HG03354 (cell line): Measurements from ENCODE around the gene DUSP7.

Experiments used
- ATAC-seq: cut with Tn5 transposase; IDR thresholded peaks from one replicate; pipeline ENCODE4 v1.9.1; 2021; ENCODE audit warnings: mild to moderate bottlenecking; ENCODE audit not compliant: unreplicated experiment, poor library complexity, severe bottlenecking

The DUSP7 gene

DNA sequence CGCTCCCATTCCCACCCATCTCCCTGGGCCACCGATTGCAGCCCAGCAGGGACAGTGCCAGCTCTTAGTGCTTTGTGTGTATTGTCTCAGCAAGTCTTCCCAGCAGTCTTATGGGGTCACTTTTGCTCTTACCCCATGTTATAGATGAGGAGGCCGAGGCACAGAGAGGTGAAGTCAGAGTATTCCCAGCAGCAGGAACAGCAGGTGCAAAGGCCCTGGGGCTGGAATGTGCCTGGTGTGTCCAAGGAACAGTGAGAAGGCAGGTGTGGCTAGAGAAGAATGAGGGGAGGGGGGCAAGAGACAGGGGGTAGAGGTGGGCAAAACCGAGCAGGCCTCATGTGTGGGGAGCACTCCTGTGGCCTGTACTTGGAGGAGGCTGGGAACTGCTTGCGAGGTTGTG, 12.8 kb upstream of the DUSP7 start:
- ATAC-seq, result no peak

DNA sequence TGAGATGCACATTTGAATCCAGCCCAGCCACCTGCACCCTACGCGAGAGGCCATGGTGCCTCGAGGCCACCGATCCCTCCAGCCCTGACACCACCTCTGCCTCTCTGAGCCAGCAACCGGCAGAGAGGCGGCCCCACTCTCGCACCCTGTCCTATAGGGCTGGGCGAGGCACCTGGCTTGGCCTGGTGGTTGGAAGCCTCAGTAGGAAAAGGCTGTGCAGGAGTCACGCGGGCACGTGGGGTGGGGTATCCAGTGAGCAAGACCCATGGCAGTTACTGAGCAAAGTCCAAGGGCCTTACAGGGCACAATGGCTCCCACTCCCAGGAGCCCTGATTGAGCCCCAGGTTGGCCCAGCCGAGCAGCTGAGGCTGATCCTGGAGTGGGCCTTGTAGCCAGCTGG, 12.4 kb upstream of the DUSP7 start:
- ATAC-seq, result no peak

DNA sequence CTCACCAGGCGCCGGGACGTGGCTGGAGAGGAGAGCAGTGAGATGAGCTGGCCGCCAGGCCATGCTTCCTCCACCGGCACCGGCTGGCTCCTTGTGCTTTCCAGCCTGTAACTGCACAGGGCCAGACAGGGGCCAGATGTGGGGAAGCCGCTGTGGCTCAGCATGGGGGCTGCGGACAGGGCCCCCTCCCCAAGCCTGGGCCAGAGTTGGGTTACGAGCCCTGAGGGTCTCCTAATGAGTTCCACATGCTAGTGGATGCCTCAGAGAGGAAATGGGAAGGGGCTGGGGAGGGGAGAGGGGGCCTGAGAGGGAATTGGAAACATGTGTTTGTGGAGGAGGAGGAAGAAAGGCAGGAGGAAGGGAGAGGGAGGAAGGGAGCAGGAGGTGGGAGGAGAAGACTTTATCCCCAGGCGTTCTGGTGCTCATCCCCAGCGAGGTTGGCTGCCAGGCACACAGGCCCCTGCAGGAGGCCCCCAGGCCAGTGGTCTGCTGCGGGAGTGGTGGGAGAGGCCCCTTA, 11.7 kb upstream of the DUSP7 start:
- ATAC-seq, result no peak

DNA sequence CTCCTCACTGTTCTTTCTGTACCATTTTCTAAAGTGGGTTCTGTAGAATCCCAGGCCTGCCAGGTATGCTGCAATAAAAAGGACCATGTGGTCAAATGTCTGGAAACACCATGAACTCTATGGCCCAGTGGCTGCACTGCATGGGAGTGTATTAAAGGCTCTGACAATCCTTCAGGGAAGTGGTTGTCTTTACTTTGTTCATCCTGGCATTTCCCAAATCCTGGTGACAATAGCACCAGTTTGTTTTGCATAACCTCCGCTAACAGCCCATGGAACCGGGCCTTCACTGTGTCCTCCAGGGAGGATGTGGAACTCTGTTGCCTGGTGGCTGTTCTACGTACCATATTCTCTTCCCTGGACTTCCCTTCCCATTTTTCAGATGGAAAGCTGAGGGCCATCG, 11.2 kb upstream of the DUSP7 start:
- no peak for ATAC-seq

DNA sequence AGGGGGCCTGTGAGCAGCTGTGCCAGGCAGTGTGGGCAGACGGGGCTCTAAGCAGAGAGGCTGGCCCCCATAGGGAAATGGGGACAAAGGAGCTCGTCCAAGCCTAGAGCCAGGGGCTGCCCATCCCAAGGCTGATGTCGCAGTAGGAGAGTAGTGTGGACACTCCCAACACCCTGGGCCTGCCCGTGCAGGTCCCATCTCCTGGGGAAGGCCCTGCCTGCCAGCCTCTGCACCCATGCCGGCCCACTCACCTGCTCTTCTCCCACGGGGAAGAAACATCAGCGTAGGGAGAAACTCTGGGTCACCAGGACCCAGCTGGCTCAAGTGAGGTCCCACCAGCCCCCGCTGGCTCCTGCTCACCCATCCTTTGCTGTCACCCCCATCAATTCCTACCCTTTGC, 10.7 kb upstream of the DUSP7 start:
- no peak for ATAC-seq

DNA sequence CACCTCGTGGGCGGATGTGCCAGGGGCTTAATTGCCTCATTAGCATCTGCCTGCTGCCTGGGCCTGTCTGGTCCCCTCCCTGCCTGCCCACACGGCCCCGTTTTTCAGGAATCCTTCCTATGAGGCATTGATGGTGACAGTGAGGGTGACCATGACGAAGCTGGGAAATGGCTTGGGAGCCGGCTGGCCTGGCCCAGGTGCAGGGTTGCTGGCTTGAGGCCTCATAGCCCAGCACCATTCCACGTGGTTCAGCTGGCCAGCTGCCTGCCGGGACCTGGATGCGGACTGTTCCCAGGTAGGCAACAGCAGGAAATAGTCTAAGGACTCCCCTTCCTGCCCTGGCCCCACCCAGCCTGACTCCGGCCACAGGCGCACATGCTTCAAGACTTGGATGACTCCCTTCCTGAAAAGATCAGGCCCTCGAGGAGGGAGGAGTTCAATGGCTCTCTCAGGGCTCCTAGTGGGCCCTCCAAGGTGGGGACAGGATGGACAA, 8.9 kb upstream of the DUSP7 start:
- no peak for ATAC-seq

DNA sequence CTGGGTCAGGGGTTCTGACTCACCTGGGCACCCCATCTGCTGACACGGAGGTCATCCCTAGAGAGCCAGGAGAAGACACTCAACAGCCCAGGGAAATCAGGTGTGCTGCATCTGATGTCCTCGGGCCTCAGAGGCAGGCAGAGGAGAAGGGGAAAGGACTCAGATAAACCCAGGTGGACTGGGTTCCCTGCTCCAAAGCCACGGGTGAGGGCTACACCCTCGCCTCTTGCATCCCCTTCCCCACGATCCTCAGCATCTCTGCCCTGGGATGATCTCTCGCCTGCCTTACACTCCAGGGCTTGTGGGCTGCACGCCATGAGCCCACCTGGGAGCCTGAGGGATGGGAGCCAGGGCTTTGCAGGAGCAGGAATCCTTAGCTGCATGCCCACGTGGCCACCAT, 8.2 kb upstream of the DUSP7 start:
- no peak for ATAC-seq

DNA sequence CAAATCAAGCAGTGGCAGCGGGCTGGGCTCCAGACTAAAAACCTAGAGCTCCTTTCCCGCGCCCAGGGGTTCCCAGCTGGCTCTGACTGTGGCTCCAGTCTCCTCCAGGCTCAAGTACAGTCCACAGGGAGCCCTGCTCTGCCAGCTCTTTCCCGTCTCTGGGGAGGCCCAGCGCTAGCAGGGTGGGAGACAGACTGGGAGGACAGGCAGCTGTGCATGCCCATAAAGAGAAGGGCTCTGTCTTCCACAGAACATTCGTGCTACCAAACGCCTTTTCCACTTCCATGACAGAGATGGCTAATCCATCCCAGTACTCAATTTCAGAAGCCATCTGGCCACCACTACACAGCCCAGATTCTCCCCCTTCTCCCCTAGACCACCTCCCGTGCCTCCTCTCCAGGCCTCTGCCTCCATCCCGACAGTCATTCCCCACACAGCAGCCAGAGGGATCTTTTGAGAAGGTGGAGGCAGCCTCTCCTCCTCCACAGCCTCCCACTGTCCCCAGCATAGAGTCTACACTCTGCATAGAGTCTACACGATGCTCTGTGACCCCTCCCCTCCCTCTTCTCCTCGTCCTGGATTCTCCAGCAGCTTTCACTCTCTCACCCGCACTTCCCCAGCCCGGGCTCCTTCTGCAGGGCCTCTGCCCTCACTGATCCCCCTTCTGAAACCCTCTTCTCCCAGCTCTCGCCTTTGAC, 6.8 kb upstream of the DUSP7 start:
- no peak for ATAC-seq

DNA sequence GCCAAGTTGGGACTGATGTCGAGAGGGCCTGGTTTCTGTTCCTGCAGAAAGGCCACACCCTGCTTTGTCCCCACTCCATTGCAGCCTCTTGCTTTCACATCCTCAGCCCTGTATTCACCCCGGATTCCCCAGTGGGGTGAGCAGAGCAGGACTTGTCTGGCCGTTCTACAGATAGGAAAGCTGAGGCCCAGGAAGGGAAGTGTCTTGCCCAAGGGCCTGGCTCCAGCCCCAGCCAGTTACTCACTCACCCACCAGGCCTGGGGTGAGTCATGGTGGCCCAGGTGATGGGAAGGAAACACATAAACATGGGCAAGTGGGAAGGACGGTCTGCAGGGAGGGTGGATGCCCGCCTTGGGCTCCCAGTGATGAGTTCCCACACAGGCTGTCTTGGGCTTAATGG, 6.1 kb upstream of the DUSP7 start:
- no peak for ATAC-seq

DNA sequence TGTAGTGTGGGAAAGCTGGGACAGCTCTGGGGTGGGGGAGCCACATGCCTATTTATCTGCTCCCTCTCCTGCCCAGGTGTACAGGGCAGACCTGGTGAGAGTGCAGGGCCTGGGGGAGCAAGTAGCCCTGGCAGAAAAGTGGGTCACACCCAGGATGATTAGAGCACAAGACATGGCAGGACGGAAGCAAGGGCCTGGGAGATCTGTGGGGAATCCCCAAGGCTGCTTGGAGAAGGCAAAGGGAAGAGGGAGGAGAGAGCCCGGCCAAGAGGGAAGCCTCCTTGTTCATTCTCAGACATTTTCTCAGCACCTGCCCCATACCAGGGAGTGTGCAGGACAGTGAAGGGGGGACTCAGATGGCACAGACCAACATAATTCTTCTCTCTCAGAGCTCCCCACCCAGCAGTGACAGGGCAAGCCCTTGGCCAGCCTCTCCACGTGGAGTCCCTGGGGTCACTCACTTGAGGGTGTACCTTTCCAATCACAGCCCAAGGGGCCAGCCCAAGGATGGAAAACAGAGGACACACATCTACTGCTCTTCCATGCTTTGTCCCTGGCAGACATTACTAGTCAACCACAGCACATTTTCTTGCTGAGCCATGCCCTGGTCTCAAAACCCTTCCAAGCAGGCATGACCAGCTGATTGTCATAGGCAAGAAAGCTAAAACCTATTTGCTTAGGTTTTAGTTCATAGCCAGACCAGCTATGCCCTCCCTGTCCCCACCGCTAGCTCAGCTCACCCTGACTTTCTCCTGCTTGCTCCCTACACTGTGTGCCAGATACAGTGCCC, 4.9 kb upstream of the DUSP7 start:
- ATAC-seq, result no peak

DNA sequence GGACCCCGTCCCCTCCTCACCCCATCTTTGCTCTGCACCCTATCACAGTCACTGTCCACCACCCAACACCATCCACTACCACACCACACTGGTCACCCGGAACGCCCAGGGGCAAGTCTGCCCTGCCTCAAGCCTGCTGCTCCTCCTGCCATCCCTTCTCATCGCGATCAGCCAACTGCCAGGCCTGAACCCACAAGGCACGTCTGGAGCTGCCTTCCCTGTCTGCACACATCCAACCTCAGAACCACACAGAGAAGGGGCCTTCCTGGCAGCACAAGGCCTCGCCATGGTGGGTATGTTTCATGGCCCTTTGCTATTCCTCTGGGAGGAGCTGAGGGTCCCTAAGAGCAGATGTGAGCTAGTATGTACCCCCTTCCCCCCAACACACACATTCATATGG, 3.4 kb upstream of the DUSP7 start:
- no peak for ATAC-seq

DNA sequence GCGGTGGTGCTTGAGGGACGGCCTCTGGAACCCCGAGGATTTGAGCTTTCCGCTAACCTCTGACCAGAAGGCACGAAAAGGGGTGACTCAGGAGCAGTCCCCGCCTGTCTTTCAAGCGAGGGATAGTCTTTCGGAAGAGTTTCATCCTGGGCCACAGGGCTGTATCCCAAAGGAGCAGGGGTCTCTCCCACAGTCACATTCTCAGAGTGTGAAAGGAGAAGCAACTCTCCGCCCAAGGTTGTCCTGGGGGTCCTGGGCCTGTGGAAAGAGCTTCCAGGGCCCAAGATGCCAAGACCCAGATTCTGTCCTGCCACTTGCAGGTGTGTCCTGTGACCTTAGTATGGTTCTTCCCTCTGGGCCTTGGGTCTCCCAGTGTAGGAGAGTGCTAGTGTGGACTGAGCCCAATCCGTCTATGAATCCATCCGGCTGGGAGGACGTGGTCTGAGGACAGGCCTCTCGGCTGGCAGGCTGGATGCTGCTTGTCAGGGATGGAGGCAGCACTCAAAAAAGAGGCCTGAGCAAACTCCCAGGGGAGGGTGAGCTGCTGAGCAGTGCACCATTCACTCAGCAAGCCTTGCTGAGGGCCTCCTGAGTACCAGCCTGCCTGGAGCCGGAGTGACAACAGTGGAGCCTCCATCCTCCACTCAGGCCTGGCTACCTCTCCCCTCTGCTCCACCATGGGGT, 1.6 kb upstream of the DUSP7 start:
- ATAC-seq, result no peak

DNA sequence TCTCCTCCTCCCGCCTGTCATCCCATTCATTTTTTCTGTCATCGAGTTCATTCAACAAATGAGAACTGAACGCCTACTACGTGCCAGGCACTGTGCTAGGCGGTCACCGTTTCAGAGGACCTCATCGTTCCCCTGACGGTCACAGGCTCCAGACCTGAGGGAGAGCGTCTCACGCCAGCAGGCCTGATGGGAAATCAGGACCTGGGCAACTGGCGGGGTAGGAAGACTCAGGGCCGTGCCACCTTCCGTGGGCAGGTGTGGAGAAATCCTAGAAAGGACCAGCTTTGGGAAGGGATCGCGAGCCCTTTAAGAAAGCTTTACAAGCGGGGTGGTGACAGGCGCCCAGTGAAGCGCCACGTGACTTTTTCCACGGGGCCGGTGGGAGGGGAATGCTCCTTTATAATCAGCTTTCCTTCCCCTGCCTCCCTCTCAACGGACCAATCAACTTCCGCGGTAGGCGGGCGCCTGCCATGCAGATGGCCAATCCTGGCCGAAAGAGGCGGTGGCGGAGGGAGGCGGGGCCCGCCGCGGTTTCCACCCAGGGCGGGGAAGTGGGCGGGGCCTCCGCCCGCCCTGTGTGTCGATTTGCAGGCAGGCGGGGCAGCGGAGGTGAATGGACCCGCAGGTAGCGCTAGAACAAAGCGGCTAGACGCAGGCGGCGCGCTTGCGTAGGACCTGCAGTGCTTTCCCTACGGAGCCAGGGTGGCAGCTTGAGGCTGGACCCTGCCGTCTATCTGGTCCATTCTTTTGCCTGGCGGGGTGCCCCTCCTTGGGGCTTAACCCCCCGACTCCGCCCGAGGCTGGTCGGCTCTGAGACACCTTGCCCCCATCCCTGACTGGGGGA, 819 bp upstream of the DUSP7 start:
- ATAC-seq, result peak; percentile 78

DNA sequence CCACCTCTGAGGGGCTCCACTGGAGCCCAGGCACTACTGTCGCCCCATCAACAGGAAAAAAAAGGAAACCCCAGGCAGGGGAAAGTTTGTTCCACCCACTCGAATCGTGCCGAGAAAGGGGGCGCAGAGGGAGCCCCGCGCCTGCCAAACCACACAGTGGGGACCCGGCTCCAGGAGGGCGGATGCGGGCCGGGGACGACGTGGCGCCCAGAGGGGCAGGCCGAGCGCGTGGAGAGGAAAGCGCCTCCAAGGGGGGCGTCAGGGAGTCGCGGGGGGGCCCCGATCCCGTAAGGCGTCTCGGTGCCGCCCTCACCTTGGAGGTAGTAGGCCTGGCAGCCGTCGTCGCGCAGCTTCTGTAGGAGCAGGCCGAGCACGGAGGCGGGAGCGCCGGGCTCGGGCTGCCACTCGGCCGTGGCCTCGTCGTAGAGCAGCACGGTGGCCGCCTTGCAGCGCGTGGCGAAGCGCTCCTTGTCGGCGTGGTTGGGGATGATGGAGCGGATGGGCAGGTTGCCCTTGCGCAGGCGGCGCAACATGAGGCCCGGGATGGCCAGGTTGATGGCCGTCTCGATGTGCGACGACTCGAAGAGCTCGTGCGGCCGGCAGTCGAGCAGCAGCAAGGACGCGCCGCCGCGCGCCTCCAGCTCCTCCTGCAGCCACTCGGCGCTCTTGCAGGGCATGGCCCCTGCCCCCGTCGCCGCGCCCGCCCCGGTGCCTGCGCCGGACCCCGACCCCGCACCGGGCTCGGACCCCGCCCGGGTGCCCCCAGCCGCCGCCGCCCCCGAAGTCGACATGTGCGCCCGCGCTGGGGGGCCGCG, 627 bp downstream of the DUSP7 start:
- ATAC-seq, result peak; percentile 28

DNA sequence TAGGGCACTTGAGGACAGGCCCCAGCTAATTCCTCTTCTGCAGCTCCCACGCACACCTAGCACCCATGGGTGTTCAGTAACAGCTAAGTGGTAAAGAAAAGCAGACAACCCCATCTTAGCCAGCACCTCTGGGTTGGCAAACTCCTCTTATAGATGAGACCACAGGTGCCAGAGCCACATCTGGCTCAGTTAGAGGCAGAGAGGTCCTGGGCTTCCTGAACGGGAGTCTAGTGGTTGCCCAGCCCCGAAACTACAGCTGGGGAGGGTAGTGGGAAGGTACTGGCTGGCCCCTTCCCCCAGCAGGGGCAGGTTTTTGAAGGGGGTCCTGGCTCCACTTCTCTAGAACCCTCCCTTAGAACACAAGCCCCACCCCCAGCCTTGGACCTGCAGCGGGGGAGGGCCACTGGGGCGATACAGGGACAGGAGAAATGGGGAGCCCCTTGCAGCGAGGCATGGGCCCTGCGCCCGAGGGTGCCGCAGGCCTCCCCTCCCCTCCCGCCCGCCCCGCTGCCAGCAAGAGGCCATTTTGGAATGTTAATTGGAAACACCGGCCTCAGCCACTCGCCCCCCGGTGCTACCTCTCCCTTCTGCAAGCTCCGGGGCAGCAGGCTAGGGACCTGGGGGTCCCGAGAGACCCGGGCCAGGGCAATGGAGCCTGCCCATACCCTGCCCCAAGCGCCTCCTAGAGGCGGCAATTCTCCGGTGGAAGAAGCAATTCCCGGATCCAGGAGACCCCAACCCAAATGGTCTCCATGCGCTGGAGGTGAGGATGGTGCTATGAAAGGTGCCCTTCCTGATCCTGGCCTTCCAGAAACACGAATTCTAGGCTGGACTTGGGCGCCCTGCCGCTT, 1.5 kb downstream of the DUSP7 start:
- no peak for ATAC-seq

DNA sequence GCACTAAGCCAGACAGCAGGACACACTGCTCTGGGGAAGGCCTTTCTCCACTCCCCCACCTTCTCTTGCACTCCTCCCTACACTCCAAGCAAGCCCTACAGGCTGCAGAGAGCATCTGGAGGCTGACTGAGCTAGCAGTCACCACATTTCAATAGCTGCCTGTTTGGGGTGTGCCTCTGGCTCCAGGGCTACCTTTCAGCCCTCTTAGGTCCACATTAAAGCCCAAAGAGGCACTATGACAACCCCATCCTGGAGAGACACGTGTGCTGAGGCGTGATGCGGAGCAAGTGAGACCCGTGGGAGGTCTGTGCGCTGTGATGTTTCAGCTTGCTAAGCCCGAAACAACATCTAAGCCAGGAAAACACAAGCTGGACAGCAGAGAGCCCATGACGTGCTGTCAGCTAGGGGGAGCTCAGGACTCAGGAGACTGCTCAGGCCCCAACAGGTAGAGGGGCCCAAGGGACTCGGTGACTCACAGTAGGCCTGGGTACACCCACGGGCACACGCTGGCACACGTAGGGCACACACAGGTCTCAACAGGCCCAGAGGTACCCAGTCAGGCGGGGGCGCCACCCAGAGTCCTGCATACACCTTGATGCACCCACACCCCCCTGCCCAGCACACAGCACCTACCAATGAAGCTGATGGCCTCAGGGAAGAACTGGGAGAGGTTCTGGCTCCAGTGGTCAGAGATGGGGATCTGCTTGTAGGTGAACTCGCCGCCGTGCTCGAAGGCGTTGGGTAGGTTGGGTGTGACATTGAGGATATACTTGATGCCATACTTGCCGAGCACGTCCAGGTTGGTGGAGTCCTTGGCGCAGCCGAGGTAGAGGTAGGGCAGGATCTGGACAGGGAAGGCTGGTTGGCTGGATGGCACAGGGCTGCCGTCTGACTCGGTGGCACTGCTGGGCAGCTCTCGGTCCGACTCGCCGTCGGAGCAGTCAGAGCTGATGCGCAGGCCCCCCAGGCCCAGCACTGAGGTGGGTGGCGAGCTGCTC, 2.8 kb downstream of the DUSP7 start:
- ATAC-seq, result no peak

DNA sequence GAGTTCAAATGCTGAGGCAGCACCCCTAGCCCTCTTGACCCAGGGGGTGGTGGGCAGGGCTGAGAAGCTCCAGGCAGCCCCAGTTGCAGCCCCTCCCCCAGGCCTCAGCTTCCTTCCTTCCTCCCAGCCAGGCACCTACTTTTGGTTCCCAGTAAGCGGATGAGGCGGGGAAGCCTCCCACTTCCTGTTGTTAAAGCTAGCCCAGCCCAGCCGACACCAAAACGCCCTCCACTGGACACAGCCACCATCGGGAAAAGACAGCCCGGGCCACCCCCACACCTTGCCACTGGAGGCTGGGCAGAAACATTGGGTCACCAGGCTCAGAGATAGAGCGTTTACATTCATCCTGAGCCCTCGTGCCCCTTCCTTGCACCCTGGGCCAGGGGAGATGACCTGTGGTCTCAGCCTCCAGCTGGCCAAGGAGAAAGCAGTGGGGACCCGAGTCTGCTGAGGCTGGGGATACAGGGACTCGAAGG, 3.5 kb downstream of the DUSP7 start:
- ATAC-seq, result no peak
